OCI-LY7 (cell line): ENCODE data around the gene HS1BP3.

ENCODE experiments used
- CTCF ChIP-seq: fragments of 200-600 bp; sonication (generic); conservative IDR thresholded peaks from 2 replicates; pipeline ENCODE4 v1.5.1; 2014; ENCODE audit warnings: mild to moderate bottlenecking, antibody characterized with exemption, low read length, moderate library complexity, mixed read lengths
- EZH2phosphoT487 ChIP-seq: fragments of 200-600 bp; sonication (generic); IDR thresholded peaks from 2 replicates; pipeline ENCODE4 v1.6.1; 2018; ENCODE audit warnings: low read depth, borderline replicate concordance, mild to moderate bottlenecking, mixed run types, antibody characterized with exemption, low read length, moderate library complexity, mixed read lengths

- TF ChIP-seq CTCF: no peak
- TF ChIP-seq EZH2phosphoT487: no peak
Observed at GRCh38 chr2:20684581-20685063, 33.7 kb upstream of the HS1BP3 start.
